GM19193 (cell line): Measurements from ENCODE around the gene HRNR.

Experiments
- POLR2A ChIP-seq: IDR thresholded peaks from 4 replicates; pipeline ENCODE4 v1.6.1; 2011; ENCODE audit not compliant: insufficient read depth, insufficient read length; ENCODE audit errors: extremely low read depth

The HRNR gene

DNA sequence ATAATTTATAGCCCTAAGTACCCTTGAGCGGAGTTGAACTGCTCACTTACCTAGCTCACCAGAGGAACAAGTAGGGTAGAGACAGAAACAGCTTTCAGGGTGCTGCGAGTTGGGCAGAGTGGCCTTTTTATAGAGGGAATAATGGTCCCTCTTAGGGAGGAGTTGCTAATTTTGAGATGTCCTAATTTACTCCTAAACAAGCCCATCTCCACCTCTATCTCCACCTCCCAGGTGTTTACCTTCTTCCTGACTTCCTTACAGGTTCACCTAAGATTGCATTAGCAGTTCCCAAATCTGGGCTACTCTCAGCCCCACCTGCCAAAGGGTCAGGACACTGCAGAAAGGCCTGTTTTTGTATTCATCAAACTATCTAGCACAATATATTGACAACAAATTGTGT, at the start of gene HRNR:
Gene HRNR (minus strand): TSS at position 101 of the 400 bp plus-strand sequence. CDS start 940 bp downstream, outside the sequence.
- TF ChIP-seq POLR2A, result no peak

DNA sequence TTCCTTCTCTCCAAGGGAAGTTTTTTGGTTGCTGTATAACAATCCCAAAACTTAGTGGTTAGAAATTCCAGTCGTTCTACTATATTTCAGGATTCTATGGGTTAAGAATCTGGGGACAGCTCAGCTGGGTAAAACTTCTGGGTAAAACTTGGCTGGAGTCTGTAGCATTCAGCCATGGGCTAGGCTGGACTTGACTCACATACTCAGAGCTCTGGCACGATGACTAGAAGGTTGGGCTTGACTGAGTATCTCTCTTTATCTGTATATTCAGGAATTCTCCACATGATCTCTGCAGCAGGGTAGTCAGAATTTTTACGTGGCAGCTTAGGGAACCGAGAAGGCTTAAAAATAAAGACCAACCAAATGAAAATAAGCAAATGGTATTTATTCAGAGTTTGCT, 28.2 kb upstream of the HRNR start:
- no peak for TF ChIP-seq POLR2A

DNA sequence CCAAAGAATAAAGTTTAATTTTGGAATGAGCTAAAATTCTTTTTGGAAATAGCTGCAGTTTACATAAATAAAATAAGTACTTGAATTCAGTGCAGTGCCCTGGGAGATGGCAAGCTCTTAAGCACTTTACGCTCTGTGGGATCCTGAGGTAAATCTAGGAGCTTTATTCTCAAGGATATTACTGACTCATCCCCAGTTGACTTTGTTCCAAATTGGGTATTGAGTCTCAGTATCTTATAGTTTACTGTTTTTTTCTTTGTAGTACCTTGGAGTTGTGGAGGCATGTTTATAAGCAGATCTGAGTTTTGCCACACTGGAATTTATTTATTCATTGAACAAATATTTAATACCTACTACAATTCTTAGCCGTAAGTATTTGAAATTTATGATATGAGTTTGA, 27.4 kb upstream of the HRNR start:
- TF ChIP-seq POLR2A, result no peak

DNA sequence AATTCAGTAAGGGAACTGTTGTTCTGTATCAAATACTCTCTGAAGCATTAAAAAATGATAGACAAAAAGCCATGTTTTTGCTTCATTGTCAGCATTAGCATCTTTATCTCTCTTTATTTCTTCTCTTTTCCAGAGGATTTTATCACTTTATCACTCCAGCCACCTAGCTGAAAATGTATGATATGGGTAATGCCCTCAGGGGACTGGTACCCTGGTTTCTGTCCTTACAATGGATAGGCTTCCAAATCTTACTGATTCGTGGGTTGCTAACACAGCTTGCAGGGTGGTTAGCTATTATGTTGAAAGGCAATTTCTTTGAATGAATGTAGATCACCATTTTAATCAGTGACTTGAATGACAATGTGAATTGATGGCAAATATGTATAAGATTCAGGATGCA, 23.3 kb upstream of the HRNR start:
- no peak for TF ChIP-seq POLR2A

DNA sequence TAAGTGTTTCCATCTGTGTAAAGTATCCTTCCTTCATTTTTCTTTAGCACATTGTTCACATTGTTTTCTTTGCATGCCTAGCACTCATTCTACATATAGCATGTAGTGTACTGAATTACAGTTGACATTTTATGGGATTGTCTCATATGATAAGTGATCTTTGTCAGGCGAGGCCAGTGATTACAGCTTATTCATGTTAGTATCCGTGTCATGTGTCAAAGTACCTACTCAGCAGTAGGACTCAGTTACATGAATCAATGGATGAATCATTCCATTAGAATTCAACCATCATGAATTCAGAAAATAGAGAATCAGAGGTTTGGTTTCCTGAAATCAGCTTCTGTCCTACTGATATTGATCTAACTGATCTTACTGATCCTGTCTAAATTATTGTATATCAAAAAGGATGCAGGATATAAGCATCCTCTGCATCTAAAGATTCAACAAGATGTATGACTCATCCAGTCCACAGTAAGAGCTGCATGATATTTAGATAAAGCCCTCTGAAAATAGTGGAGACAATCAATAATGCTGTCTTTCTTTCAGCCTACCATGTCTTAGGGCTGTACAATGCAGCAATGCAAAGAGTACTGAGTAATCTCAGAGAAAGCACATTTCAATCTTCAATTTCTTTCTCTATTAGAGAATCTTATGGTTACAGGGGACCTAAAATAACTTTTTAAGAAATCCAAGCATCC, 20.7 kb upstream of the HRNR start:
- no peak for TF ChIP-seq POLR2A

- TF ChIP-seq POLR2A, result no peak
Observed at GRCh38 chr1:152237093-152237492, 13.1 kb upstream of the HRNR start.

DNA sequence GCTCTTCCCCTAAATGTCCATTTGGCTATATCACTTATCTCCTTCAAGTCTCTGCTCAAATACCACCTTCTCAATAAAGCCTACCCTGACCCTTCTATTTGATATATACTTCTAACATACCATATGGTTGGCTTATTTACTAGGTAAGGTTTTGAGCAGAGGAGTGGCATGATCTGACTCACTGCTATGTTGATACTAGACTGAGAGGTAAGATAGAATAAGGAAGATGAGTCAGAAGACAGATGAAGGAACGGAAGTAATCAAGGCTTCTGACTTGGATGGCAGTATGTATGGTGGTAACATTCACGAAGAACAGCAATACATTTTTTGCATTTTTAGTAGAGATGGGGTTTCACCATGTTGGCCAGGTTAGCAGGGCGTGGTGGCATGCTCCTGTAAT, 4.8 kb upstream of the HRNR start:
- TF ChIP-seq POLR2A, result no peak

GRCh38 chr1:152227310-152227928, 3.4 kb upstream of the HRNR start:
- no peak for TF ChIP-seq POLR2A

- TF ChIP-seq POLR2A, result no peak
Observed at GRCh38 chr1:152225678-152226077, 1.7 kb upstream of the HRNR start.

DNA sequence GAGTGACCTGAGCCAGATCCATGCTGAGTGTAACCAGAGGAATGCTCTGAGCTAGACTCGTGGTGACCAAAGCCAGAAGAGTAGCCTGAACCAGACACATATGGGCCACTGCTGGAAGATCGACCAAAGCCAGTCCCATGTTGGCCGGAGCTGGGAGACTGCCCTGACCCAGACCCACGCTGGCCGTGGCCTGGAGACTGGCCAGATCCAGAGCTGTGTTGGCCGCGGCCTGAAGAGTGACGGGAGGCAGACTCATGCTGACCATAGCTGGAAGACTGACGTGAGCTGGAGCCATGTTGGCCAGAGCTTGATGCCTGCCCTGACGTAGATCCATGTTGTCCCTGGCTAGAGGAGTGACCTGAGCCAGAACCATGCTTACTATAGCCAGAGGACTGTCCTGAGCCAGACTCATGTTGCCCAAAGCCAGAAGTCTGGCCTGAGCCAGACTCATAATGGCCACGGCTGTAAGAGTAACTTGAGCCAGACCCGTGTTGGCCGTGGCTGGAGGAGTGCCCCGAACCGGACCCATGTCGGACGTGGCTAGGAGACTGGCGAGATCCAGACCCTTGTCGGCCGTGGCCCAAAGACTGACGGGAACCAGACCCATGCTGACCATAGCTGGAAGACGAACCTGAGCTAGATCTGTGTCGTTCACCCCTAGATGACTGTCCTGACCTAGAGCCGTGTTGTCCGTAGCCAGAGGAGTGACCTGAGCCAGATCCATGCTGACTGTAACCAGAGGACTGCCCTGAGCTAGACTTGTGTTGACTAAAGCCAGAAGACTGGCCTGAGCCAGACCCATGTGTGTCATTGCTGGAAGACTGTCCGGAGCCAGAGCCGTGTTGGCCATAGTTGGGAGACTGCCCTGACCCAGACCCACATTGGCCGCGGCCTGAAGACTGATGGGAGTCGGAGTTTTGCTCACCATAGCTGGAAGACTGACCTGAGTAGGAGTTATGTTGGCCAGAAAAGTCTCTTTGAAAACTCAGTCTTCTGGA, 3.5 kb downstream of the HRNR start:
- TF ChIP-seq POLR2A, result no peak

- TF ChIP-seq POLR2A, result no peak
Observed at GRCh38 chr1:152218762-152219436, 5.1 kb downstream of the HRNR start.

GRCh38 chr1:152198982-152199381, 25.0 kb downstream of the HRNR start:
- TF ChIP-seq POLR2A, result no peak

DNA sequence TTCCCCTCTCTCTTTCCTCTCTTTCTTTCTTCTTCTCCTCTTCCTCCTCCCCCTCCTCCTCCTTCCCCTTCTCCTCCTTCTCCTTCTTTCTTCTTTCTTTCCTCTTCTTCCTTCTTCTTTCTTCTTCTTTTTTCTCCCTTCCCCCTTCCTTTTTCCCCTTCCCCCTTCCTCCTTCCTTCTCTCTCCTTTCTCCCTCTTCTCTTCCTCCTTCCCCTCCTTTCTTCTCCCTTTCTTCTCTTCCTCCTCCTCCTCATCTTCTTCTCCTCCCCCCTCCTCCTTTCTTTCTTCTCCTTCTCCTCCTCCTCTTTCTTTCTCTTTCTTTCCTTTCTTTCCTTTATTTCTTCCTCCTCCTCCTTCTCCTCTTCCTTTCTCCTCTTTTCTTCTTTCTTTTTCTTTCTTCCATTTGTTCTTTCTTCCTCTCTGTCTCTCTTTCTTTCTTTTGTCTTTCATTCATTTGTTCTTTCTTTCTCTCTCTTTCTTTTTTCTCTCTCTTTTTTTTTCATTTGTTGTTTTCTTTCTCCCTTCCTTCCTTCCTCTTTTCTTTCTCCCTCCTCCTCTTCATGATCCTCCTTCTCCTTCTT, 26.5 kb downstream of the HRNR start:
- no peak for TF ChIP-seq POLR2A

DNA sequence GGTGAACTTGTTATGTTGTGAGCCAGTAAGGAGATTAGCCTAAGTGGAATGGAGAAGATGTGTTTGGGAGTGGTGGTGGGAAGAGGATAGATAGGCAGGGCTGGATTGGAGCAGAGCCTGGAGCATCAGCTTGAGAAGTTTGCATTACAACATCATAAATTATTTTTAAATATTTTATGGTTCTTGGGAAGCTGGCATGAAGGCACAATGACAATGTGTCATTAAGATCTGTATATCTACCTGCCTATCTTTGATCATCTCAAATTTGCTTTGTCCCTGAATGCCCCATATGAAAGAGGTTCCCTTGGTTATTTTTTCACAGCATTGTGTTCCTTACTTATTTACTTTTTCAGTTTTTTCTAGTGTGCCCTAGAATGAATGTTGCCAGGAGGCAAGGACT, 32.3 kb downstream of the HRNR start:
- no peak for TF ChIP-seq POLR2A
